ENCODE measurements around the gene SH3RF1.

SH3RF1 gene

GRCh38 chr4:169274033-169274432, 3.3 kb upstream of the SH3RF1 start:
- DNase-seq (ENCODE audit: low read depth), result no peak
- TF ChIP-seq CTCF (conservative IDR thresholded peaks at IDR 0.05; ENCODE audit: low read depth, low read length), result no peak
- no peak overlapping the region for H3K4me3 ChIP-seq (ENCODE audit: low read length)

GRCh38 chr4:169272265-169272886, 1.6 kb upstream of the SH3RF1 start:
- TF ChIP-seq CTCF (conservative IDR thresholded peaks at IDR 0.05; ENCODE audit: low read depth, low read length), result no peak
- no peak overlapping the region for H3K4me3 ChIP-seq (ENCODE audit: low read length)
- no peak for DNase-seq (ENCODE audit: low read depth)

- peak overlapping the region; percentile 89 for H3K4me3 ChIP-seq (ENCODE audit: low read length)
- DNase-seq (ENCODE audit: low read depth), result no peak
- no peak for TF ChIP-seq CTCF (conservative IDR thresholded peaks at IDR 0.05; ENCODE audit: low read depth, low read length)
Measured at GRCh38 chr4:169271692-169272007, 894 bp upstream of the SH3RF1 start.

- peak overlapping the region; percentile 89 for H3K4me3 ChIP-seq (ENCODE audit: low read length)
- TF ChIP-seq CTCF (conservative IDR thresholded peaks at IDR 0.05; ENCODE audit: low read depth, low read length), result peak; percentile 2
- no peak for DNase-seq (ENCODE audit: low read depth)
Measured at GRCh38 chr4:169269916-169270809, 593 bp downstream of the SH3RF1 start.

GRCh38 chr4:169268951-169269760, 1.6 kb downstream of the SH3RF1 start:
- H3K4me3 ChIP-seq (ENCODE audit: low read length), result peak overlapping the region; percentile 89
- DNase-seq (ENCODE audit: low read depth), result no peak
- no peak for TF ChIP-seq CTCF (conservative IDR thresholded peaks at IDR 0.05; ENCODE audit: low read depth, low read length)

GRCh38 chr4:169267070-169267469, 3.7 kb downstream of the SH3RF1 start:
- no peak for TF ChIP-seq CTCF (conservative IDR thresholded peaks at IDR 0.05; ENCODE audit: low read depth, low read length)
- no peak overlapping the region for H3K4me3 ChIP-seq (ENCODE audit: low read length)
- DNase-seq (ENCODE audit: low read depth), result no peak
